ENCODE measurements around the gene UNC93A.

GRCh38 chr6:167294241-167294640 is 3.1 kb downstream of the UNC93A start:
- TF ChIP-seq POLR2A (IDR thresholded peaks at IDR 0.05; ENCODE audit: low read depth) (no peak), POLR2AphosphoS5 (IDR thresholded peaks at IDR 0.05) (no peak)
